ENCODE measurements around the gene PRPF4. TPM values are rescaled to one million over a fixed set of nuclear protein-coding genes. Genes with fewer than 3 reads are reported as not detected.

The PRPF4 gene
- total and polyA plus RNA-seq, 9 of the 15 experiments (the other 6 are each of a cell fraction or from before 2014, with no cell fraction given), result 25.8 to 66.0 (median 39.8) TPM

- TF ChIP-seq CGGBP1 (CRISPR knock-in tag; IDR thresholded peaks at IDR 0.05) (no peak), IFI16 (CRISPR knock-in tag; IDR thresholded peaks at IDR 0.05) (no peak)
Observed at GRCh38 chr9:113254991-113255390, 20.5 kb upstream of the PRPF4 start (continued).

GRCh38 chr9:113255438-113255837 is 20.0 kb upstream of the PRPF4 start:
- no peaks in the 10 kb centered on the region; the same call in 2 of the 3 replicates for H3K79me2 ChIP-seq (ENCODE audit: control insufficient read depth, insufficient read depth, low read length)
- no peak overlapping the region for H3K27ac ChIP-seq (ENCODE audit: extremely low read depth, low read depth, low read length)
- TF ChIP-seq FOS (IDR thresholded peaks at IDR 0.05; ENCODE audit: extremely low read depth, insufficient read length) (no peak), ZMIZ1 (IDR thresholded peaks at IDR 0.05; ENCODE audit: low read depth in 2 of 2, low read length in 2 of 2) (no peak), ELK1 (CRISPR knock-in tag; IDR thresholded peaks at IDR 0.05) (no peak), ZBTB34 (CRISPR knock-in tag; IDR thresholded peaks at IDR 0.05) (no peak), EP300 (IDR thresholded peaks at IDR 0.05; ENCODE audit: low read length) (no peak), KDM1A (IDR thresholded peaks at IDR 0.05) (no peak), XRCC4 (IDR thresholded peaks at IDR 0.05; ENCODE audit: extremely low read depth, insufficient read depth, insufficient read length) (no peak), MIER1 (IDR thresholded peaks at IDR 0.05; ENCODE audit: low read depth) (no peak), CHD1 (IDR thresholded peaks at IDR 0.05; ENCODE audit: low read length) (no peak)
- POLR2A ChIA-PET, result no interaction called here
- H3K4me2 ChIP-seq (ENCODE audit: insufficient read depth, low read length), result no peak overlapping the region
- no peaks in the 10 kb centered on the region for H3K9me3 ChIP-seq (replicated peaks; ENCODE audit: control insufficient read depth, insufficient read depth, low read depth, low read length)
- peaks cover 37% of the 10 kb centered on the region; the same call in 2 of the 3 replicates for H3K36me3 ChIP-seq (ENCODE audit: control insufficient read depth, insufficient read depth, low read length)
- H3K4me1 ChIP-seq (replicated peaks in 1 of 2; ENCODE audit: control insufficient read depth in 2 of 2, insufficient read depth in 2 of 2, low read length in 2 of 2), result no peaks in the 10 kb centered on the region
- WGBS (ENCODE audit: insufficient coverage, low coverage, missing lambda C conversion rate), result 89% methylated on average over 6 of the region's 6 CpGs
- BruUV-seq (replicated peaks), result no TSS peak
- H2AFZ ChIP-seq (ENCODE audit: low read depth, low read length), result no peak overlapping the region
- in situ Hi-C loops (cut with MboI) (no loop called here), intact Hi-C loops (cut with micrococcal nuclease) (no loop called here)
- H3K4me3 ChIP-seq, result no peak overlapping the region
- no peaks in the 10 kb centered on the region for H3K9me1 ChIP-seq (ENCODE audit: control insufficient read depth, insufficient read depth, low read length)
- H3K9ac ChIP-seq (ENCODE audit: insufficient read depth in 1 of 2, low read depth in 2 of 2, low read length in 2 of 2), result no peak overlapping the region
- H3K27me3 ChIP-seq (ENCODE audit: control insufficient read depth in 2 of 2, insufficient read depth in 2 of 2, low read length in 2 of 2), result no peaks in the 10 kb centered on the region
- H4K20me1 ChIP-seq (replicated peaks; ENCODE audit: control insufficient read depth, insufficient read depth, low read length), result no peaks in the 10 kb centered on the region
- ATAC-seq (no peak), FAIRE-seq (no peak), DNase-seq (ENCODE audit: extremely low read depth in 1 of 4, low spot score in 3 of 4) (no peak)
- CTCF ChIA-PET (ENCODE audit: low intra/inter-chr PET ratio), result no interaction called here

All from K562 (cell line).